Measurements from ENCODE around the gene SUGCT.

Gene SUGCT

DNA sequence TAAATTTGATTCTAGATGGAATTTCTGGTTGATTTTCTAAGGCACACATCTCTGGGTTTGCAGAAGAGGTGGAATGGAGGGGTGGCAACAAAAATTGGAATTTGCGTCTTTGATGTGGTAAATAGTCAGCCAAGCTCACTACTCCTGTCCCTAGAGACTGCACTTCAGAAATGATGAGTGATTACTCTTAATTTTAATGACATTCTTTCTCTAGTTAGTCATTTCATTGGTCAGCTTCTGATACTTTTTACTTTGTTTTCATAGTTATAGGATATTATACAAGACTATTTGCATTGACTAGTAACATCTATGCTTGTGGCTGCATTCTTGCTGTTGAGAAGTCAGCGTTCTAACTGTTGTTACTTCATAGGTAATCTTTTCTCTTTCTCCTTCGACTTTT lies 658.3 kb downstream of the SUGCT start:
- Histone ChIP-seq H3K27me3 (ENCODE audit: control insufficient read depth, insufficient read depth, low read length) (no peaks in the 10 kb centered on the region), H3K9ac (no peak overlapping the region), H3K9me3 (ENCODE audit: control insufficient read depth, low read length) (no peaks in the 10 kb centered on the region), H3K79me2 (no peaks in the 10 kb centered on the region), H3K4me1 (no peaks in the 10 kb centered on the region), H3K4me2 (ENCODE audit: low read length) (no peak overlapping the region), H3K4me3 (ENCODE audit: low read depth, low read length) (no peak overlapping the region), H2AFZ (no peak overlapping the region), H3K36me3 (ENCODE audit: control insufficient read depth, insufficient read depth, low read length) (no peaks in the 10 kb centered on the region), H3K27ac (no peak overlapping the region)
- TF ChIP-seq, protein P1, sequence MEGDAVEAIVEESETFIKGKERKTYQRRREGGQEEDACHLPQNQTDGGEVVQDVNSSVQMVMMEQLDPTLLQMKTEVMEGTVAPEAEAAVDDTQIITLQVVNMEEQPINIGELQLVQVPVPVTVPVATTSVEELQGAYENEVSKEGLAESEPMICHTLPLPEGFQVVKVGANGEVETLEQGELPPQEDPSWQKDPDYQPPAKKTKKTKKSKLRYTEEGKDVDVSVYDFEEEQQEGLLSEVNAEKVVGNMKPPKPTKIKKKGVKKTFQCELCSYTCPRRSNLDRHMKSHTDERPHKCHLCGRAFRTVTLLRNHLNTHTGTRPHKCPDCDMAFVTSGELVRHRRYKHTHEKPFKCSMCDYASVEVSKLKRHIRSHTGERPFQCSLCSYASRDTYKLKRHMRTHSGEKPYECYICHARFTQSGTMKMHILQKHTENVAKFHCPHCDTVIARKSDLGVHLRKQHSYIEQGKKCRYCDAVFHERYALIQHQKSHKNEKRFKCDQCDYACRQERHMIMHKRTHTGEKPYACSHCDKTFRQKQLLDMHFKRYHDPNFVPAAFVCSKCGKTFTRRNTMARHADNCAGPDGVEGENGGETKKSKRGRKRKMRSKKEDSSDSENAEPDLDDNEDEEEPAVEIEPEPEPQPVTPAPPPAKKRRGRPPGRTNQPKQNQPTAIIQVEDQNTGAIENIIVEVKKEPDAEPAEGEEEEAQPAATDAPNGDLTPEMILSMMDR (IDR thresholded peaks at IDR 0.05) = no peak

DNA sequence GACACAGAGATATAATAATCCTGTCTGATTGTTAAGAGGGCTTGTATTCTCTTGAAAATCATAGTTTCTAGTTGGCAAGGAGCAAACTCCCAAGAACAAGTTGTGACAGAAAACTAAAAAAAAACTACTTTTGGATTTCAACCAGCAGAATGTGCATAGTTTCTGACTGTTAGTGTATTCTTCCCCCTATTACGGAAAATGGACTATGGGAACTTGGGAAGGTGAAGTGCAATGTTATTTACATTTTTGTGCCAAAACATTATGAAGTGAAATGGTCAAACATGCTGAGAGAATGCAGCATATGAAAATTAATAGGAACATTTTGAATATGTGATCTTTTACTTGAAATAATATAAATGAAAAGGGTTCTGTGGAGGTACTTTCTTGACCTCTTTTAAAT lies 660.8 kb downstream of the SUGCT start:
- Histone ChIP-seq H3K9ac (no peak overlapping the region), H3K27ac (no peak overlapping the region), H3K4me1 (no peaks in the 10 kb centered on the region), H3K36me3 (ENCODE audit: control insufficient read depth, insufficient read depth, low read length) (no peaks in the 10 kb centered on the region), H3K27me3 (ENCODE audit: control insufficient read depth, insufficient read depth, low read length) (no peaks in the 10 kb centered on the region), H2AFZ (no peak overlapping the region), H3K79me2 (no peaks in the 10 kb centered on the region), H3K4me2 (ENCODE audit: low read length) (no peak overlapping the region), H3K9me3 (ENCODE audit: control insufficient read depth, low read length) (no peaks in the 10 kb centered on the region), H3K4me3 (ENCODE audit: low read depth, low read length) (no peak overlapping the region)
- TF ChIP-seq, protein P1 (IDR thresholded peaks at IDR 0.05) = no peak

GRCh38 chr7:40796723-40797122 lies 661.9 kb downstream of the SUGCT start:
- H3K4me3 ChIP-seq (ENCODE audit: low read depth, low read length) = no peak overlapping the region
- no peaks in the 10 kb centered on the region for H3K79me2 ChIP-seq
- H3K36me3 ChIP-seq (ENCODE audit: control insufficient read depth, insufficient read depth, low read length) = no peaks in the 10 kb centered on the region
- TF ChIP-seq, protein P1 (IDR thresholded peaks at IDR 0.05) = no peak
- H3K27ac ChIP-seq = no peak overlapping the region
- H3K4me1 ChIP-seq = no peaks in the 10 kb centered on the region
- no peak overlapping the region for H3K4me2 ChIP-seq (ENCODE audit: low read length)
- H2AFZ ChIP-seq = no peak overlapping the region
- H3K9me3 ChIP-seq (ENCODE audit: control insufficient read depth, low read length) = no peaks in the 10 kb centered on the region
- H3K27me3 ChIP-seq (ENCODE audit: control insufficient read depth, insufficient read depth, low read length) = no peaks in the 10 kb centered on the region
- no peak overlapping the region for H3K9ac ChIP-seq

DNA sequence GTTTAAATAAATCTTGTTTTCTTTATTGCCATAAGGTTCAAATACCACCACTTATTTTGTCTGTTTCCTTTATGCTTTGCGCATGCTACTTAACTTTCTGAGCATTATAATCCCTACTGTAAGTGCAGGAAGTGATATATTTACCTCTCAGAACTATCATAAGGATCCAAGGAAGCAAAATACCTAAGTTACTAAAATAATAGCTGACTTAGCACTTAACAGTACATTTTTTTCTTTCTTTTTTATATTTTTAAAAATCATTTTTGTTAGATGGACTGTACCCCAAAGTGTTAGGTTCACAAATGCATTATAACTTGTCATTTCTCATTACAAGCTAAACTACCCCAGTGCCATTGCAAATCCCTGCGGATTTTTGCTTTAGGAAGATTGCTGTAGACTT lies 663.8 kb downstream of the SUGCT start:
- Histone ChIP-seq H3K9ac (no peak overlapping the region), H2AFZ (no peak overlapping the region), H3K4me3 (ENCODE audit: low read depth, low read length) (no peak overlapping the region), H3K9me3 (ENCODE audit: control insufficient read depth, low read length) (no peaks in the 10 kb centered on the region), H3K4me2 (ENCODE audit: low read length) (no peak overlapping the region), H3K4me1 (no peaks in the 10 kb centered on the region), H3K27me3 (ENCODE audit: control insufficient read depth, insufficient read depth, low read length) (no peaks in the 10 kb centered on the region), H3K79me2 (no peaks in the 10 kb centered on the region), H3K27ac (no peak overlapping the region), H3K36me3 (ENCODE audit: control insufficient read depth, insufficient read depth, low read length) (no peaks in the 10 kb centered on the region)
- TF ChIP-seq, protein P1 (IDR thresholded peaks at IDR 0.05) = no peak

DNA sequence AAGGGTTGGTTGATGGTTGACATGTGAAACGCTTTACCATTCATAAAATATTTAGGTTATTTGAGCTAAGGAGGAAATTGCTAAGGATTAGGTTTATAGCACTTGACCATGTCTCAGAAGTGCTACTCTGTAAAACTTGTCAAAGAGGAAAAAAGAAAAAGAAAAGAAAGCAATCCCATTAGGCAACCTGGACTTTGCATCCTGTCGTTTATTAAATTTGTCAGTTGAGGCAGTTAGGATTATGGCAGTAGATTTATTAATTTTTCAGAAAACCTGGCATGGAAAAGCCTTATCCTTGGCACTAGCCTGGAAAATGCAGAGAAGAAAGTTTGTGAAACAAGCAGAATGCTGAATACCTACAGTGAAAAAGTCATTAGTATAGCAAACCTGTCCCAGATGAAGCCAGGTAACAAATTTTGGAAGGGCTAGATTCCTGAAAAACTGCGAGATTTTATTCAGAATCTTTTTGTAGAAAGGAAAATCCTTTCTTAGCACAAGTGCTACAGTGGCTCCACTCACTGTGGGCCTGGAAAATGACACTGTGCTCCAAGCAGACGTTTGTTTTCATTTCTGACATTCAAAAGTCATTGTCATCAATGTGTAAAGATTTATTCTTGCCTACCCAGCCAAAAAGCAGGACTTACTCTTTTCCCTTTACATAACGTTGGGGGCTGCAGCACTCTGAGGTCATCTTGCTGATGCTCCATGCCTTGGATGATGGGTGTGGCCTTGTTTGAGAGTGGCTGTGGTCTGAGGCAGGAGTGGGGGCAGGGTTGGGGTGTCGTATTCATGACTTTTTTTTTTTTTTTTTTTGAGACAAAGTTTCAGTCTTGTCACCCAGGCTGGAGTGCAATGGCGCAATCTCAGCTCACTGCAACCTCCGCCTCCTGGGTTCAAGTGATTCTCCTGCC lies 664.9 kb downstream of the SUGCT start:
- H3K4me2 ChIP-seq (ENCODE audit: low read length) = no peak overlapping the region
- H3K9me3 ChIP-seq (ENCODE audit: control insufficient read depth, low read length) = no peaks in the 10 kb centered on the region
- no peak overlapping the region for H3K9ac ChIP-seq
- H3K27ac ChIP-seq = no peak overlapping the region
- no peaks in the 10 kb centered on the region for H3K79me2 ChIP-seq
- TF ChIP-seq, protein P1 (IDR thresholded peaks at IDR 0.05) = no peak
- no peaks in the 10 kb centered on the region for H3K27me3 ChIP-seq (ENCODE audit: control insufficient read depth, insufficient read depth, low read length)
- H3K36me3 ChIP-seq (ENCODE audit: control insufficient read depth, insufficient read depth, low read length) = no peaks in the 10 kb centered on the region
- H3K4me3 ChIP-seq (ENCODE audit: low read depth, low read length) = no peak overlapping the region
- no peak overlapping the region for H2AFZ ChIP-seq
- no peaks in the 10 kb centered on the region for H3K4me1 ChIP-seq

Data from parathyroid adenoma (tissue), 2 donors.